ENCODE results near the gene KLF8. TPM values are rescaled to one million over a fixed set of nuclear protein-coding genes. Genes with fewer than 3 reads are reported as not detected.

Gene KLF8
- total and polyA plus RNA-seq, 2 experiments from 2014 or later: 1.7 to 1.8 TPM

GRCh38 chrX:56281789-56282188 is 49.6 kb downstream of the KLF8 start:
- peak; percentile 23 for DNase-seq
- in situ Hi-C loops (cut with MboI): loop anchor here (25.0 kb wide), 1 partner anchor 431 kb away; no protein-coding TSS in a partner anchor

GRCh38 chrX:56284269-56284668 is 52.1 kb downstream of the KLF8 start:
- Histone ChIP-seq H3K9me3 (ENCODE audit: low read depth) (no peaks in the 10 kb centered on the region), H3F3A (ENCODE audit: insufficient read depth) (no peaks in the 10 kb centered on the region), H2AFZ (no peak overlapping the region), H3K9ac (no peak overlapping the region), H3K27me3 (replicated peaks; ENCODE audit: insufficient read depth) (no peaks in the 10 kb centered on the region), H3K4me2 (ENCODE audit: unreplicated experiment) (no peak overlapping the region), H3K79me2 (ENCODE audit: insufficient read depth) (no peaks in the 10 kb centered on the region), H4K20me1 (ENCODE audit: insufficient read depth) (no peaks in the 10 kb centered on the region), H3K4me1 (ENCODE audit: insufficient read depth) (no peaks in the 10 kb centered on the region), H3K4me3 (no peak overlapping the region), H3K36me3 (ENCODE audit: low read depth) (no peaks in the 10 kb centered on the region), H3K9me2 (ENCODE audit: insufficient read depth) (no peaks in the 10 kb centered on the region), H3K27ac (no peak overlapping the region)
- 87 to 88% methylated on average over 12 to 13 of the region's 13 CpGs for WGBS, 2 experiments (ENCODE audit: low coverage in 1 of 2, low lambda C conversion rate in 2 of 2, missing lambda C conversion rate in 2 of 2)
- TF ChIP-seq EZH2 (IDR thresholded peaks at IDR 0.05; ENCODE audit: insufficient read depth, poor library complexity, severe bottlenecking) (no peak), EZH2phosphoT487 (IDR thresholded peaks at IDR 0.05; ENCODE audit: insufficient read depth, low read depth) (no peak)
- in situ Hi-C loops (cut with MboI): loop anchor here (25.0 kb wide), 1 partner anchor 428 kb away; no protein-coding TSS in a partner anchor
- no peak for DNase-seq

More at GRCh38 chrX:56281789-56282188, 49.6 kb downstream of the KLF8 start:
- H3F3A ChIP-seq (ENCODE audit: insufficient read depth): no peaks in the 10 kb centered on the region
- no peaks in the 10 kb centered on the region for H3K9me2 ChIP-seq (ENCODE audit: insufficient read depth)
- H4K20me1 ChIP-seq (ENCODE audit: insufficient read depth): no peaks in the 10 kb centered on the region
- H3K27ac ChIP-seq: no peak overlapping the region
- no peaks in the 10 kb centered on the region for H3K4me1 ChIP-seq (ENCODE audit: insufficient read depth)
- no peaks in the 10 kb centered on the region for H3K9me3 ChIP-seq (ENCODE audit: low read depth)
- no peak overlapping the region for H2AFZ ChIP-seq
- no peak overlapping the region for H3K4me2 ChIP-seq (ENCODE audit: unreplicated experiment)
- no peak overlapping the region for H3K9ac ChIP-seq
- no peak for TF ChIP-seq EZH2phosphoT487 (IDR thresholded peaks at IDR 0.05; ENCODE audit: insufficient read depth, low read depth)
- TF ChIP-seq EZH2 (IDR thresholded peaks at IDR 0.05; ENCODE audit: insufficient read depth, poor library complexity, severe bottlenecking): no peak
- H3K27me3 ChIP-seq (replicated peaks; ENCODE audit: insufficient read depth): no peaks in the 10 kb centered on the region
- no peaks in the 10 kb centered on the region for H3K79me2 ChIP-seq (ENCODE audit: insufficient read depth)
- H3K36me3 ChIP-seq (ENCODE audit: low read depth): no peaks in the 10 kb centered on the region
- H3K4me3 ChIP-seq: no peak overlapping the region

- Histone ChIP-seq H3K9ac (no peak overlapping the region), H3F3A (ENCODE audit: insufficient read depth) (no peaks in the 10 kb centered on the region), H3K27me3 (replicated peaks; ENCODE audit: insufficient read depth) (no peaks in the 10 kb centered on the region), H2AFZ (no peak overlapping the region), H4K20me1 (ENCODE audit: insufficient read depth) (no peaks in the 10 kb centered on the region), H3K27ac (no peak overlapping the region), H3K79me2 (ENCODE audit: insufficient read depth) (no peaks in the 10 kb centered on the region), H3K4me2 (ENCODE audit: unreplicated experiment) (no peak overlapping the region), H3K36me3 (ENCODE audit: low read depth) (no peaks in the 10 kb centered on the region), H3K4me1 (ENCODE audit: insufficient read depth) (no peaks in the 10 kb centered on the region), H3K4me3 (no peak overlapping the region), H3K9me2 (ENCODE audit: insufficient read depth) (no peaks in the 10 kb centered on the region), H3K9me3 (ENCODE audit: low read depth) (no peaks in the 10 kb centered on the region)
- no peak for TF ChIP-seq EZH2phosphoT487 (IDR thresholded peaks at IDR 0.05; ENCODE audit: insufficient read depth, low read depth)
- no peak for TF ChIP-seq EZH2 (IDR thresholded peaks at IDR 0.05; ENCODE audit: insufficient read depth, poor library complexity, severe bottlenecking)
- 30 to 40% methylated on average over 2 of the region's 2 CpGs for WGBS, 2 experiments (ENCODE audit: low coverage in 1 of 2, low lambda C conversion rate in 2 of 2, missing lambda C conversion rate in 2 of 2)
- in situ Hi-C loops (cut with MboI): loop anchor here (25.0 kb wide), 1 partner anchor 424 kb away; no protein-coding TSS in a partner anchor
- no peak for DNase-seq
Observed at GRCh38 chrX:56288608-56289007, 56.5 kb downstream of the KLF8 start.

GRCh38 chrX:56289449-56289848 is 57.3 kb downstream of the KLF8 start:
- Histone ChIP-seq H3K27me3 (replicated peaks; ENCODE audit: insufficient read depth) (no peaks in the 10 kb centered on the region), H3K9me2 (ENCODE audit: insufficient read depth) (no peaks in the 10 kb centered on the region), H3K9me3 (ENCODE audit: low read depth) (no peaks in the 10 kb centered on the region), H3K27ac (no peak overlapping the region), H2AFZ (no peak overlapping the region), H3K9ac (no peak overlapping the region), H3K4me2 (ENCODE audit: unreplicated experiment) (no peak overlapping the region), H3K4me3 (no peak overlapping the region), H3K79me2 (ENCODE audit: insufficient read depth) (no peaks in the 10 kb centered on the region), H3K4me1 (ENCODE audit: insufficient read depth) (no peaks in the 10 kb centered on the region), H3F3A (ENCODE audit: insufficient read depth) (no peaks in the 10 kb centered on the region), H3K36me3 (ENCODE audit: low read depth) (no peaks in the 10 kb centered on the region), H4K20me1 (ENCODE audit: insufficient read depth) (no peaks in the 10 kb centered on the region)
- in situ Hi-C loops (cut with MboI): loop anchor here (25.0 kb wide), 1 partner anchor 423 kb away; no protein-coding TSS in a partner anchor
- DNase-seq: no peak
- WGBS, 2 experiments (ENCODE audit: low coverage in 1 of 2, low lambda C conversion rate in 2 of 2, missing lambda C conversion rate in 2 of 2): 74 to 82% methylated on average over 1 of the region's 1 CpG
- TF ChIP-seq EZH2 (IDR thresholded peaks at IDR 0.05; ENCODE audit: insufficient read depth, poor library complexity, severe bottlenecking) (no peak), EZH2phosphoT487 (IDR thresholded peaks at IDR 0.05; ENCODE audit: insufficient read depth, low read depth) (no peak)

GRCh38 chrX:56308726-56309125 is 76.6 kb downstream of the KLF8 start:
- Histone ChIP-seq H3K79me2 (ENCODE audit: insufficient read depth) (no peaks in the 10 kb centered on the region), H3K9me3 (ENCODE audit: low read depth) (no peaks in the 10 kb centered on the region), H3K4me1 (ENCODE audit: insufficient read depth) (no peaks in the 10 kb centered on the region), H3K27me3 (replicated peaks; ENCODE audit: insufficient read depth) (no peaks in the 10 kb centered on the region), H4K20me1 (ENCODE audit: insufficient read depth) (no peaks in the 10 kb centered on the region), H3K36me3 (ENCODE audit: low read depth) (no peaks in the 10 kb centered on the region), H3F3A (ENCODE audit: insufficient read depth) (no peaks in the 10 kb centered on the region), H3K4me3 (no peak overlapping the region), H3K9ac (no peak overlapping the region), H2AFZ (no peak overlapping the region), H3K4me2 (ENCODE audit: unreplicated experiment) (no peak overlapping the region), H3K9me2 (ENCODE audit: insufficient read depth) (no peaks in the 10 kb centered on the region), H3K27ac (no peak overlapping the region)
- in situ Hi-C loops (cut with MboI): no loop called here
- no peak for DNase-seq
- 17 to 20% methylated on average over 1 of the region's 1 CpG for WGBS, 2 experiments (ENCODE audit: low coverage in 1 of 2, low lambda C conversion rate in 2 of 2, missing lambda C conversion rate in 2 of 2)
- TF ChIP-seq EZH2phosphoT487 (IDR thresholded peaks at IDR 0.05; ENCODE audit: insufficient read depth, low read depth) (no peak), EZH2 (IDR thresholded peaks at IDR 0.05; ENCODE audit: insufficient read depth, poor library complexity, severe bottlenecking) (no peak)

All from GM23248 (cell line).